Measurements from ENCODE around the gene CDCA5. TPM values are rescaled to one million over a fixed set of nuclear protein-coding genes. Genes with fewer than 3 reads are reported as not detected.

Gene CDCA5
- polyA plus RNA-seq, 1 of the 3 experiments (the other 2 are of a cell fraction) = 16.3 TPM

- no peaks in the 10 kb centered on the region for H4K20me1 ChIP-seq (ENCODE audit: insufficient read depth)
- no peak overlapping the region for H3K9ac ChIP-seq
- H2AFZ ChIP-seq (ENCODE audit: low read depth) = no peak overlapping the region
- WGBS (ENCODE audit: low lambda C conversion rate) = 78% methylated on average over 9 of the region's 11 CpGs
- no peaks in the 10 kb centered on the region for H3K9me2 ChIP-seq
- peaks cover 0 to 2% of the 10 kb centered on the region in 2 experiments; a peak in 1 of 4 replicates for H3K4me1 ChIP-seq (ENCODE audit: control insufficient read depth in 1 of 2, insufficient read depth in 2 of 2, low read depth in 1 of 2, low read length in 1 of 2)
- no peak overlapping the region for H3K4me3 ChIP-seq (ENCODE audit: low read depth in 2 of 2, low read length in 1 of 2)
- no peak for DNase-seq
- H3K27me3 ChIP-seq (ENCODE audit: insufficient read depth) = no peaks in the 10 kb centered on the region
- no peak overlapping the region for H3K4me2 ChIP-seq
- H3K9me3 ChIP-seq = no peaks in the 10 kb centered on the region
- TF ChIP-seq ELF1 (IDR thresholded peaks at IDR 0.05) = no peak
- no peak for TF ChIP-seq RFX5 (IDR thresholded peaks at IDR 0.05; ENCODE audit: low read length)
- no peak for TF ChIP-seq RCOR1 (IDR thresholded peaks at IDR 0.05; ENCODE audit: low read length)
- no peak for TF ChIP-seq YY1 (IDR thresholded peaks at IDR 0.05; ENCODE audit: low read depth)
- TF ChIP-seq JUND (IDR thresholded peaks at IDR 0.05) = no peak
- TF ChIP-seq RXRA (IDR thresholded peaks at IDR 0.05; ENCODE audit: borderline replicate concordance, low read depth) = no peak
- no peak for TF ChIP-seq EP300 (IDR thresholded peaks at IDR 0.05; ENCODE audit: borderline replicate concordance in 1 of 2, low read depth in 1 of 2, low read length in 1 of 2)
- no peak for TF ChIP-seq TAF1 (IDR thresholded peaks at IDR 0.05; ENCODE audit: borderline replicate concordance, low read depth, low read length)
- TF ChIP-seq NFIC (IDR thresholded peaks at IDR 0.05; ENCODE audit: borderline replicate concordance) = no peak
- ChIA-PET CTCF (interaction anchor here (1.6 kb wide), 1 partner anchor 21 kb away, joined by 5 read pairs; the partner anchor contains the start of gene ARL2), POLR2A (no interaction called here)
- peaks cover 7 to 21% of the 10 kb centered on the region in 2 experiments for H3K36me3 ChIP-seq (replicated peaks in 1 of 2; ENCODE audit: control insufficient read depth in 1 of 2, insufficient read depth in 2 of 2, low read length in 1 of 2)
- H3F3A ChIP-seq (replicated peaks; ENCODE audit: insufficient read depth) = peaks cover 11% of the 10 kb centered on the region
- H3K27ac ChIP-seq (ENCODE audit: low read depth in 2 of 2, low read length in 1 of 2) = no peak overlapping the region
- no peaks in the 10 kb centered on the region for H3K79me2 ChIP-seq (ENCODE audit: insufficient read depth)
These were observed 48.3 kb downstream of the CDCA5 start for GRCh38 chr11:65035579-65035978.

- no peak overlapping the region for H3K4me3 ChIP-seq (ENCODE audit: low read depth in 2 of 2, low read length in 1 of 2)
- no peaks in the 10 kb centered on the region for H3K27me3 ChIP-seq (ENCODE audit: insufficient read depth)
- ChIA-PET CTCF (interaction anchor here (0.8 to 1.0 kb wide), 2 partner anchors 187 to 281 kb away, joined by 3 read pairs; no protein-coding TSS in a partner anchor), POLR2A (no interaction called here)
- H3K9me3 ChIP-seq = no peaks in the 10 kb centered on the region
- H3F3A ChIP-seq (replicated peaks; ENCODE audit: insufficient read depth) = no peaks in the 10 kb centered on the region
- no peaks in the 10 kb centered on the region for H3K9me2 ChIP-seq
- H3K9ac ChIP-seq = no peak overlapping the region
- H3K27ac ChIP-seq (ENCODE audit: low read depth in 2 of 2, low read length in 1 of 2) = no peak overlapping the region
- H2AFZ ChIP-seq (ENCODE audit: low read depth) = no peak overlapping the region
- H3K4me2 ChIP-seq = no peak overlapping the region
- WGBS (ENCODE audit: low lambda C conversion rate) = 91% methylated on average over 1 of the region's 2 CpGs
- no peaks in the 10 kb centered on the region for H3K79me2 ChIP-seq (ENCODE audit: insufficient read depth)
- H3K4me1 ChIP-seq (ENCODE audit: control insufficient read depth in 1 of 2, insufficient read depth in 2 of 2, low read depth in 1 of 2, low read length in 1 of 2) = no peaks in the 10 kb centered on the region
- TF ChIP-seq, protein P1, sequence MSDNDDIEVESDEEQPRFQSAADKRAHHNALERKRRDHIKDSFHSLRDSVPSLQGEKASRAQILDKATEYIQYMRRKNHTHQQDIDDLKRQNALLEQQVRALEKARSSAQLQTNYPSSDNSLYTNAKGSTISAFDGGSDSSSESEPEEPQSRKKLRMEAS (IDR thresholded peaks at IDR 0.05; ENCODE audit: low read depth) = no peak
- TF ChIP-seq GATA2 (CRISPR knock-in tag; IDR thresholded peaks at IDR 0.05) (no peak), SMC3 (IDR thresholded peaks at IDR 0.05; ENCODE audit: low read depth, low read length) (no peak), TCF12 (IDR thresholded peaks at IDR 0.05) (no peak), NRF1 (IDR thresholded peaks at IDR 0.05; ENCODE audit: low read depth, low read length) (no peak), TAF1 (IDR thresholded peaks at IDR 0.05; ENCODE audit: borderline replicate concordance, low read depth, low read length) (no peak), TEAD4 (IDR thresholded peaks at IDR 0.05; ENCODE audit: borderline replicate concordance, insufficient read depth) (no peak), FOSL2 (IDR thresholded peaks at IDR 0.05; ENCODE audit: borderline replicate concordance, low read depth) (no peak), CHD2 (IDR thresholded peaks at IDR 0.05; ENCODE audit: low read length, partially characterized antibody) (no peak), EZH2phosphoT487 (IDR thresholded peaks at IDR 0.05; ENCODE audit: borderline replicate concordance, low read depth) (no peak)
- TF ChIP-seq, protein P2, sequence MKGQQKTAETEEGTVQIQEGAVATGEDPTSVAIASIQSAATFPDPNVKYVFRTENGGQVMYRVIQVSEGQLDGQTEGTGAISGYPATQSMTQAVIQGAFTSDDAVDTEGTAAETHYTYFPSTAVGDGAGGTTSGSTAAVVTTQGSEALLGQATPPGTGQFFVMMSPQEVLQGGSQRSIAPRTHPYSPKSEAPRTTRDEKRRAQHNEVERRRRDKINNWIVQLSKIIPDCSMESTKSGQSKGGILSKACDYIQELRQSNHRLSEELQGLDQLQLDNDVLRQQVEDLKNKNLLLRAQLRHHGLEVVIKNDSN (IDR thresholded peaks at IDR 0.05; ENCODE audit: borderline replicate concordance, low read depth) = no peak
- DNase-seq = no peak
- H4K20me1 ChIP-seq (ENCODE audit: insufficient read depth) = no peaks in the 10 kb centered on the region
- peaks cover 7 to 21% of the 10 kb centered on the region in 2 experiments for H3K36me3 ChIP-seq (replicated peaks in 1 of 2; ENCODE audit: control insufficient read depth in 1 of 2, insufficient read depth in 2 of 2, low read length in 1 of 2)
These were observed 49.4 kb downstream of the CDCA5 start for GRCh38 chr11:65034423-65034822.

All from SK-N-SH (cell line).